HT1080 (cell line): ENCODE measurements around the gene HOTAIR. TPM values are rescaled to one million over a fixed set of nuclear protein-coding genes. Genes with fewer than 3 reads are reported as not detected.

Experiments used
- DNase-seq: peaks from one replicate; pipeline ENCODE4 v3.0.0-alpha.2; 2015; ENCODE audit warnings: low read depth
- total RNA-seq: library from RNA; depleted of rRNA; stranded (reverse); fragments of >200 nt; shearing (Covaris generic); gene quantifications from 2 replicates; pipeline ENCODE4 v1.2.3, GENCODE V29; 2014

The HOTAIR gene
- total RNA-seq, 1 experiment from 2014 or later: 0.88 TPM

DNA sequence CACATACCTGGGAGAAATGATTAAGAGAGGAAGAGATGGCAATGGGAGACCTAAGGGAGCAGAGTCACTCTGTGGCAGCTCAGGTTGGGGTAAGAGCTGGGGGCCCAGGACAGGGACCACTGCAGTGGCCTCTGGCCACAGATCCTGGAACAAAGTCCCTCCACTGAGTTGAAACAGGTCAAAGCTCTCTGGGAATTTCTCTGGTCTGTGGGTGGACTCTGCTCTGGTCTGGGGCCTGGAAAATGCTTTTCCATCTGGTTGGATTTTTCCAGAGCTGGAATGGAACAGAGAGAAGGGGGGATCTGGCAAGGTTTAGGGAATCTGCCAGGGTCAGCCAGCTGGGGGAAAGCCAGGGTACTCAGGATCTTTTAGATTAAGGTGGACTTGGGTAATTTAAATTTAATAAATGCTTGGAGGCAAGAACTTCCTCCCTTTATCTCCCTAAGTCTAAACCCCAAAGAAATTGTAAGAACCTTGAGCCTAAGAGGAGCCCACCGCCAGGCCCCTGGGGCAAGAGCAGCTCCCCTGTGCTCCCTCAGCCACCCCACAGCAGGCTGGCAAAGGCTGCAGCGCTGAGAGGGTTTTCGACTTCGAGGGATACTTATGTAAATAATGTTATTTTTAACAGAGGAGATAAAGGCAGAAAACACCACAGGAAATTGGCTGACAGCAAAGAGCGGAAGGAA, 13.9 kb upstream of the HOTAIR start:
- no peak for DNase-seq

DNA sequence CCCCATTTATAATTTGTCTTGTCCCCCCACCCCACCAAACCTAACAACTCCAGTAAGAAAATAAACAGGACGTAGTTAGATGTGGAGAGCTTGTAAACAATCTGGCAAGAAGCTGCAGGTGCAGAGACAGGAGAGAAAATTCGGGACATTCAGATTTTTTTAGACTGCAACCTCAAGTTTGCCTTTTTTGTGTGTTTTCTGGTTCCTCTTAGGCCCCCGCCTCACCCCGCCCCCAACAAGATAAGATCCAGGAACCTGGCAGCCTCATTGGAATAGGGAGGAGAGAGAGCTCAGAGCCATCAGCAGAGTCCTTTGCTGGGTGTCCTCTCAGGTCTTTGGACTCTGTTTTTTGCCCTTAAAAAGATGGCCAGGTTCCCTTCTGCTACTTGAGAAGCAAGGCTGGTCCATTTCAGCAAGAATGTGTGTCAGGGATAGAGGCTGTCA, 13.1 kb upstream of the HOTAIR start:
- no peak for DNase-seq

DNA sequence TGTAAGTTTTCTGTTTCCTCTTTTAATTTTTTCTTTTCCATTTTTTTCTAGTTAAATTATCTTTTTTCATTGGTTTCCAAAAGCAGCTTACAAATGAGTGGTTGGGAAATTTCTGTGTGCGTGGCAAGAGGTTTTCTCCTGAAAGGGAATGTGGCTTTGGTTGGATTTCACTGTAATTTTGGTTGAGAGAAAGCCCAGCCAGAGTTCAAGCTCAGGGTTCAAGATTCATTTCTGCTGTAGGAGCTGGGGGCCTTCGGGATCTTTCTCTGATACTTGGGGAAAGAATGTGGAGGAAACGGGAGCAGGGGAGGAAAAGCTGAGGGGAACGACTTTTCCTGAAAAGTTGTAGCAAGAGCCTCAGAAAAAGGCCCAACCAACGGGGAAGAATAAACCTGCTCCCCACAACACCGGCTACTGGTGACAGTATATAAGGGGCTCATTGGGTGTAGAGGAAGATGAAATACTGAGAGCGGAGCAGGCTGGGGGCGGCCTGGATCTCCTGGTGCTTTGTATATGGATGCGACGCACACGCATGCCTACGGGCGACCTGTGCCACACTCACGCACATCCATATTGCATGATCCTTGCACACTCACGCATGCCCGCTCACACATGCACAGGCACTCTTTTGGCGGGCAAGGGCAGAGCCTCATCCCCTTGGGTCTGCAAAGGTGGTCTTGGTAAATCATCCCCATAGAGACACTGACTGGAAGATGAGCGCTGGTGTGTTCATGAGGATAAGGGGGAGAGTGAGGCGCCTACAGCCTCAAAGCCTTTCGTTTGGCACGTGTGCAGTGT, 12.1 kb upstream of the HOTAIR start:
- no peak for DNase-seq

DNA sequence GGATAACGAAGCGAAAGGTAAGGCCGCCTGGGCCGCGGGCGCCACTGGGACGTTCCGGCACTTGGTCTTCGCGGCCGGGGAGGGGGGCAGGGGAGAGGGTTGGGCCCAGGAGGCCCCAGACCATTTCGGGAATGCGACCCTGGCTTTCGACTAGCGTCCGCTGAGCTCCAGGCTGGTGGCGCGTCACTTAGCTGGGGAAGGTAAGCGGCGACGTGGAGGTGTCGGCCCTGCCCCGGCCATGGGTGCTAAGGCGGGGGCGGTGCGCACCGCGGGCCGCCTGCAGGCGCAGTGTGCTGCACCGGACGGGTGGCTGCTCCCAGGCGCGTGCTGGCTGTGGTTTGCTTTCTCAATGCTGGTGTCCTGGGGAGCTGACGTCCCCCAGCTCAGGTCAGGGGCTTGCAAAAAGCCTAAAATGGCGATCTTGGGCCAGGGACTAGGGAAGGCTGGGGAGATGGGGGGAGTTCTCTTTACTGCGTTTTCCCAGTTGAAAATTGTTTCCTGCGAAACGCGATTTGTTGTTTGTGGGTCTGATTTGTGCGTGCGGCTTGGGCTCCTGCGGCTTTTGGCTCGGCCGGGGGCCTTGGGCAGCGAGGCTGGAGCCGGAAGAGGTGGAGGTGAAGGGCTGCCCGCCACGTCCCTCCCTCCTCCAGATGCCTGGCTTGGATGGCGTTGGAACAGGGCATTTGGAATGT, 11.4 kb upstream of the HOTAIR start:
- peak; percentile 37 for DNase-seq

DNA sequence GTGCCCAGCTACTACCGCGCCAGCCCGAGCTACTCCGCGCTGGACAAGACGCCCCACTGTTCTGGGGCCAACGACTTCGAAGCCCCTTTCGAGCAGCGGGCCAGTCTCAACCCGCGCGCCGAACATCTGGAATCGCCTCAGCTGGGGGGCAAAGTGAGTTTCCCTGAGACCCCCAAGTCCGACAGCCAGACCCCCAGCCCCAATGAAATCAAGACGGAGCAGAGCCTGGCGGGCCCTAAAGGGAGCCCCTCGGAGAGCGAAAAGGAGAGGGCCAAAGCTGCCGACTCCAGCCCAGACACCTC, 10.9 kb upstream of the HOTAIR start:
- DNase-seq: no peak

DNA sequence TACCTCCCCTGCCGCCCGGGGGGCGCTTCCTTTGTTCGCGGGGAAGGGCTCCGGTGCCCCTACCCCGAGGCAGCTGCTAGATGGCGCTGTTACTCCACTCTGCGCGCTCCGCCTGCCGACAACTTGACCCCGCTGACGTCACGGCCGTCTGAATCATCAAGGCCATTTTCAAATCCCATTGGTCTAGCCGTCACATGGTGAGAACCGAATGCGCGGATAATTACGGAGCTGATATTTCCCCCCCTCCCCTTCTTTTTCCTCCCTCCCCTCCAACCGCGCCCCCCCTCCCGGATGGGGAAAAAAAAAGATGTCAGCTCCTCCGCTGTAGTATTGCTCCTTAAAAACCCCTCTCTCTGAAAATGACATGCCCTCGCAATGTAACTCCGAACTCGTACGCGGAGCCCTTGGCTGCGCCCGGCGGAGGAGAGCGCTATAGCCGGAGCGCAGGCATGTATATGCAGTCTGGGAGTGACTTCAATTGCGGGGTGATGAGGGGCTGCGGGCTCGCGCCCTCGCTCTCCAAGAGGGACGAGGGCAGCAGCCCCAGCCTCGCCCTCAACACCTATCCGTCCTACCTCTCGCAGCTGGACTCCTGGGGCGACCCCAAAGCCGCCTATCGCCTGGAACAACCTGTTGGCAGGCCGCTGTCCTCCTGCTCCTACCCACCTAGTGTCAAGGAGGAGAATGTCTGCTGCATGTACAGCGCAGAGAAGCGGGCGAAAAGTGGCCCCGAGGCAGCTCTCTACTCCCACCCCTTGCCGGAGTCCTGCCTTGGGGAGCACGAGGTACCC, 10.3 kb upstream of the HOTAIR start, which contains the start of gene HOXC10:
Gene HOXC10 (plus strand): TSS at position 246 of the 791 bp plus-strand sequence. CDS start 114 bp downstream, at position 360.
- DNase-seq: peak; percentile 86

DNA sequence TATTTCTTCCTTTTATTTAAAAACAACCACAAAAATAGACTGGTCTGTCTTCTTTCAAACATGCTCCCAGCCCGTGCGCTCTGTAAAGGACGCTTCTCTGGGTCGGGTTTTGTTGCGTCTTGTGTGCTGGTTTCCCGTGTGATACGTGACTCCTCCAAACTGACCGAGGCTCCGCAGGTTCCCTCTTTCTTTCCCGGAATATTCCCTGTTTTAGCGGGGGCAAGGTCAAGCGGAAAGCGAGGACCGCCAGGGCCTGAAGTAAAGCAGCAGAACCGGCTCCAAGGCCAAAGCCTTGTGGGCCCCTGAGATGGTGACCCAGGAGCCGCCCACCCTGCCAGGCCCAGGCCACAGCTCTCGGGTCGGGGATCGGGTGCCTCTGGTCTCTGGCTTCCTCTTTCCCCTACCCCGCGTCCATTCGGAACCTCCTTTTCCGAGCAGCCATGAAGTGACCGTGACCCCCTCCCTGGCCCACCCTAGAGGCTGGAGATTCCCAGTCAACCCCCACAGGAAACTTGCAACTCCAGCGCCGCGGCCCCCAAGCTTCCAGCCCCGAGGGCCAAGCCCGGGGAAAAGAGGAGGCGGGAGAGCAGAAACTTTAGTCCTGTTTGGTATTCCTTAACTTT, 9.3 kb upstream of the HOTAIR start:
- no peak for DNase-seq

DNA sequence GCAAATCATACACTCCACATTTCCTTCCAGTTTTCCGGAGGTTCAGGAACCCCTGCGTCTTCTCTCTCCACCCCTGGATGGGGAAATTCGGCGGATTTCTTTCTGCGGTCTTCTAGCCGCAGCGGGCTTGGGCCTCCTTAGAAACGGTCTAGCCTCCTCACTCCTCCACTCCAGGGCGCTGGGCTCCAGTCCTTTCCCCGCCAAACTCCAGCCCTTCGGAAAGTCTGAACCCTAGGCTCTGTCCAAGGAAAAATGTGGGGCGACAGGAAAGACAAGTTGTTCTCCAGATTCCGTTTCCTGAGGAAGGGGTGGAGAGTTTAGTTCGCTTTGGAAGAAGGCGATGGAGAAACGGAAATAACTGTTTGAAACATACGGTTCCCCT, 8.8 kb upstream of the HOTAIR start:
- no peak for DNase-seq

DNA sequence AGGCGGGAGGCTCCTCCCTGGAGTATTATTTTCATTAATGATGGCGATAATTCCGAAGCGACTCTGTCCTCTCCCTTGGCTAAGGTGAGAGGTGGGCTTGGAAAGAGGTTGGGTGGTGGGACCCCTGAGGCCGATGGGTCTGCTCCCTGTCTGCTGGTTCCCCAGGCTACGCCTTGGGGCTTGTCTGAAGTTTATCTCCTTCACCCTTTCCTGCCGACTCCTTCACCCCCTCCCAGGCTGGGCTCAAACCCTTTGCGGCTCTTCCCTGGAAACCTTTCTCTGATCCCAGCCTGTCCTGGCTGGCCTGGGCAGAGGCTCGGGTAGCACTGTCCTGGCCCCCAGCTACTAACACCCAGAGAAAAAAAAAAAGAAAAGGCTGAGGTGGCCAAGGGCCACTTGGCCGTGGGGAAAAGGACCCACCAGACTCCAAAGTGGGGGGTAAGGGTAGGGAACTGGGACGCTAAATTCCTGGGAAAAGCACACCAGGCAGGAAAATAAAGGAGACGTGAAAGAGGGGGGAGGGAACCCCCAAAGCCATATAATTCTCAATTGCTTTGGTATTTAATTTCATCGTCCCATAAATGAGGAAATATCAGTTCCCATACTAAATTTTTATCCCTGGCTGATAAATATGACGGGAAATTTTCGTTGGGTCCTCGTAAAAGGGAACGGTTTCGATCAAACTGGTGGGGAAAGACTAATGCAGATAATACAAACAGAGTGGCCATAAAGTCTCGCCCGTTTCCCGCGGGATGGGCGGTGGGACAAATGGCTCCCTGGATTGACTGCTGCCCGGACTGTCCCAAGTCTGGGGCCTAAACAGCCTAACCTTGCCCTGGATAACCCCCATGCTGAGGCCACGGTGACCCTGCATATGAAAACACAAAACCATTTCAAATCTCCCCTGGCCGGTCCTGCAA, 8.2 kb upstream of the HOTAIR start:
- DNase-seq: no peak

DNA sequence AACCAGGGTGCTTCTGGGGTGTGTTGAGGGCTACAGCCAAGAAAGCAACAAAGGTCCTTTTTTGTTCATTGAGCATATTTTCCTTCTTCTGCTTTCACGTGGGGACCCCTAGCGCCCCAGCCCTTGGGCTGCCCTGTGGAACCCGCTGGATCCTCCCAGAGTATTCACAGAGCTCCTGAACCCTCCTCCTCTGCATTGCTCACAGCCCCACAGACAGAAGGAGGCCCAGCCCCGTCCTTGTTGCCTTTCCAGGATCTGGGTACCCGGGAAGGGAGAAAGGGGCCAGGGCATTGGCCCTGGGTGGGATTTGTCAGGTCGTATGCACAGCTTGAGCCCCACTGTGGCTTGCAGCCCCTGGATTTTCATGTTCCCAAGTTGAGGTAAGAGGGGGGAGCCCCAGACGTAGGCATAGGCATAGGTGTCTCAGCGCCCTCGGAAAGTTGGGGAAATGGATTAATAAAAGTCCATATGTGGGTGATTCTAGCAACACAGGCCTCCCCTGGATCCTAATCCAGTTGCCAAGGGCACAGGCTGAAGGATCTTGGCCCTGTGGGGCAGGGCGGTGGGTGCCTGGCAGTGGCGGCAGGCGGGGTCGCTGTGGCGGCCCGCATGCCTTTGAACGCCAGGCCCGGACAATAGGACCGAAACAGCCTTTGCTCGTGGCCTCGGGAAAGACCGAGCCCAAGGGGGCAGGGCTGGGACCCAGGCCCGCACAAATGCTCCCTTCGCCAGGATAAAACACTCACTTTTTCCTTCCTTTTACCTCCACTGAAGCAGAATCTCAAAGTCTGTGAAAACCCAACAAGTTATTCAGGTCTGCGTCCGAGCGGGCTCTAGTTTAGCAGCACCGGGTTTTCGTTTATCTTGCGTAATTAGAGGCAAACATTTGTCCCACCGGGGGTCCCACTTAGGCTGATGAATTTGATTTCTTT, 7.1 kb upstream of the HOTAIR start:
- DNase-seq: peak; percentile 30

DNA sequence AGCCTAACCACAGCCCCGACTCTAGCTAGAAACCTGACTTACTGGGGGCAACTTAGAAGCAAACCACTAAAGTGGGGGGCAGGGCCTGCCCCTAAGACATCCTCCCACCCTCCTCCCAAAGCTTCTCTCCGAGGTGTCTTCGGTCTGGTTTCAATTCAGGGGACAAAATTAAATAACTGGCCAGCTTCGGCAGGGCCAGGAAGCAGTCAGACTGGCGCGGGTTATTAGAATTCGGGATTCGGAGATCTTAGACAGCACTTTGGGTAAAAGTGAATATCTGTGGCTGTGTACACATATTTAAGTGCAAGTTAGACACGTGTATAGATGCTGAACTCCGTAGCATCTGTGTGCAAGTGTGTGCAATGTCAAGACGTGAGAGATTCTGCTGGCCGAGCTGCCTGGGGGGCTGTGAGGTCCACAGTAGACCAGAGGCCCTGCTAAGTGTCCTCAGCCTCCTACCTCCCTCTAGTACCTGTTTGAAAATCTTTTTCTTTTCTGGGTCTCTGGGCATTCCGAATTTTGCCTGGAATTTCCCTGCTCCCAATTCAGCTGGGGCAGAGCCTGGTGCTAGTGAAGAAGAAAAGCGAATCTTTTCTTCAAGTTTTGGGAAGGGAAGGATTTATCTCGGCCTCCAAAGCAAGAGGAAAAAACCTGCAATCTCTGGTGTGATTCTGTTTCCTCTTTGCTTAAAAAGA, 6.2 kb upstream of the HOTAIR start:
- no peak for DNase-seq

DNA sequence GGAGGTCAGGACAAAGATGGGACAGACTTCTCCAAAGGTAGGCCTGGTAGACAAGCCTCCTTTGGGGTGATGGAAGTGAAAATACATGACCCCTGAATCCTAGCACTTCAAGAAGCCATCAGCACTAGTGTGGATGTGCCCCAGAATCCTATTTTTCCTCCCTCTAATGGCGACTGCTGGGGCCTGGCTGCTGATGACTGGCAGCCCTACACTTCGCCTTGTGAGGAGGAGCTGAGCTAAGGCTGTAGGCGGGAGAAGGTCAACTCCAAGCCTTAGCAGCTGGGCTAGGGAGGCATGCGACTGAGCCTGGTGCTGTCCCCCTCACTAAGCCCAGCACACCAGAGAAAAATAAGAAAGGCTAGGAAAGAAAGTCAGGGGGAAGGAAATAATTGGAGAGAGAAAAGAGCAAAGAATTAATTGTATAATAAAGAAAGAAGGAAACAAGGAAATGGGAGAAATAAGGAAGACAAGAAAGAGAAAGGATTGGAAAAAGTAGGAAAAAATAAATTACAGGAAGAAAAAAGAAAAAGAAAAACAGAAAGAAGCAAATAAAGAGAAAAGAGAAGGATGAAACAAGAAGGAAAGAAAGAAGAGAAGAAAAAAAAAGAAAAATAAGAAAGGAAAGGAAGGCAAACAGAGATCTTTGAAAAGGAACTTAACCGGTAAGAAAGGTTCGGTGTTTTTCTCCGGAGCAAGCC, 5.5 kb upstream of the HOTAIR start:
- no peak for DNase-seq

DNA sequence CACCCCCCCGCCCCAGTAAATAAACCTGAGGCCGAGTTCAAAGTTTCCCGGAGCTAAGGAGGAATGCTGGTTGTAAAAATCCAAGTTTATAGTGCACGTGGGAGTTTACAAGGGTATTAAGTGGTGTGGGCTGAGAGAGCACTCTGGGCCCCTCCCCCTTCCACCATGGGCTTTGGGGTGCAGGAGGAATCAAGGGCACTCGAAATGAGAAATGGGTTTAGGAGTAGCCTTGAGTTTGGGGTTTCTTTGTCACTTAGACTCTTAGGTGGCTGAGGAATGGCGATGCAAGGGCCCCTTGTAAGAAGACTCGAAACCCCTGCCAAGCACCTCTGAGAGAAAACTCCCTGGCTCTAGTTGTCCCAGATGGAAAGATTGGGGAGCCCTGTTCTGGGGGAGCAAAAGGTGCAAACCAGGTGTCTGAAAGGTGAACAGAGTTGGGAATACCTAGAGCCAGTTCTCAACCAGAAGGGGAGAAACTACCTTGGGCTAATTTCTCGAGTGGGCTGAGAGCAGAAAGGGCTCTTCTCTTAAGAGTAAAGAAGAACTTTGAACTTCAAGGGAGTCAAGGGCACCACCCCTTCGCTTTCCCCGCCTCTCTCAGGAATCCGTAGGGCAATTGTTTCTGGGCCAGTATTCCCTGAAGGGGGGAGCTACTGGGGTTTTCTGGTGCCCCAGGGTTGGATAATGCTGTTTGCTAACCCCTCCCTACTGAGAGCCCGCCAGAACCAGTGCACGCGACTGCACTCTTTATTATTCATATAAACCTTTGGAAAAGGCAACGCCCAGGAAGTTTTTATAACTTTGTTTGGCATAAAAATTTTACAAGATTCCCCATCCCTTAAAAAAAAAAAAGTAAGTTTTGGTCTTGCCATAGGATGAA, 4.0 kb upstream of the HOTAIR start:
- DNase-seq: no peak

DNA sequence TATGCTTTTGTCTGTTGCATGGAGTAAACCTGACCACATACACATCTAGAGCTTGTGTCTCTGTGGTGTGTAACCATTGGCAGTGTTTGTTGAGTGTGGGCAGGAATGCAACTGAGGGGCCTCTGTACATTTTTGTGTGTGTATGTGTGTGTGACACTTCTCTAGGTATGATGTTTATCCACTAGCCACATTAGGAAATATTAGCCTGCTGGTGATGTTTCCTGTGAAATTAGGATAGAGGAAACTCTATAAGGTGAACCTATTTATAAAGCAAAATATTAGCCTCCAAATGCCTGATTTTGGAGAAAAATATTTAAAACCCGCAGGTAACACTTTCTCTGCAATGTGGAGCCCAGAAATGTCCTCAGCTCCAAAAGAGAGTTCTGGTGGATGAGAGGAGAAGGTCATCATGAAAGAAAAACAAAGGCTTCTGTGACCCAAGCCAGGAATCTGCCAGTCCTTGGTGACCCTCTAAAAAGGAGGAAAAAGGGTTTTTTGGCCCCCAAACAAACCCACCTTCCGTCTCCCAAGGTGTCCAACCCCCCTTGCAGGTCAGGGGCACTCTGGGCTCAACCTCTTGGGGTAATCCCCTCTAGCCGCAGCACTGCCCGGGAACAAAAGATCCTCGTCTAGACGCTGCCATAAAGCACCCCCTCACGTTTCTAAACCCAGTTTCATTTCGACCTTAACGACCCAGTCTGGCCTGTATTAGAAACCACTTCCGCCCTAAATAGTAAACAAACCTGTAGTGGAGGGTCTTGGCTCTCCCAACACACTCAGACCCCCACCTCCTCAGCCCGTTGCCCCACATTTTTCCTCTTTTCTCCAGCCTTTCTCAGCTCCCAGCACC, 3.1 kb upstream of the HOTAIR start:
- DNase-seq: no peak

DNA sequence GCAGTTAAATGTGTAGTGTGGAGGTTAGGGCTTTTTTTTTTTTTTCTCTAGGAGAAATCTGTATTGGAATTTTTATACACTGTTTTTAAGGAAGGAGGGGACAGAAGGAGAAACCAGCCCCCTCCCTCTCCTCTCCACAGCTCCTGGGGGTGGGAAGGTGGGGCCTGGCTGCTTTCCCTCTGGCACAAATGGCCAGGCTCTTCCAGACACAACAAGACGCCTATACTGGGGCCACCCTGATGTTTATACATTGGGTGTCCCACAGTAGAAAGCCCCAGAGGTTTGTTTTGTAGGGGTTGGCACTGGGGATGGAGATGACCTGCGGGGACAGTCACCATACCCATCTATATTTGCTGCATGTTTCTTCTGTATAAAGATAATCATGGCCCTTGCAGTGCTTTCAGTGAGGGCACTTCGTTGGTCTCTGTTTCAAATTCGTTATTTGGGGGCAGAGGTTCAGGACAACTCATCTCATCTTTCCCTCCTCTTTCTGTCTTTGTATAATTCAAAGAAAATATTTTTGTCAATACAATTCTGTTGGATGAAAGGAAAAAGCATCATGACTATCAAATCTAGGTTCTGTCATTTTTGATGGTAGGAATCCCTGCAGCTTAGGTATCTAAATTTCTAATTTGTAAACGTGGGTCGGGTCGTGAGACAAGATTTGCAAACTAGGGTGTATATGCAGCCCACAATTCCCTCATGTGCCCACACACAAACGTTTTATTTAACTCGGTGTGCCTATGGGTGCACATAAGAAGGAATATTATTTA, 2.3 kb upstream of the HOTAIR start:
- DNase-seq: no peak
